Muscle of leg (tissue), 11 donors: Measurements from ENCODE around the gene SFRP2. TPM values are rescaled to one million over a fixed set of nuclear protein-coding genes. Genes with fewer than 3 reads are reported as not detected.

Experiments
- DNase-seq: peaks from one replicate; pipeline ENCODE4 v3.0.0; 2013
- H3K27ac ChIP-seq: one replicate; pipeline ENCODE4 v1.5.1; 2013; ENCODE audit warnings: mild to moderate bottlenecking, low read length, control low read depth
- H3K27me3 ChIP-seq: one replicate; pipeline ENCODE4 v1.6.1; 2013; ENCODE audit warnings: low read length; ENCODE audit not compliant: control insufficient read depth, insufficient read depth
- H3K36me3 ChIP-seq: one replicate; pipeline ENCODE4 v1.6.1; 2013; ENCODE audit warnings: low read length; ENCODE audit not compliant: control insufficient read depth, insufficient read depth
- H3K4me1 ChIP-seq: one replicate; pipeline ENCODE4 v1.6.1; 2013; ENCODE audit warnings: low read length; ENCODE audit not compliant: control insufficient read depth, insufficient read depth
- H3K4me3 ChIP-seq: one replicate; pipeline ENCODE4 v1.5.1; 2013; ENCODE audit warnings: low read length, control low read depth
- H3K9me3 ChIP-seq: replicated peaks from 2 replicates; pipeline ENCODE4 v1.6.1; 2013; ENCODE audit warnings: low read depth, low read length; ENCODE audit not compliant: control insufficient read depth
- WGBS: methylation state at CpG from one replicate; pipeline ENCODE4 v1.1.5; 2013; ENCODE audit warnings: missing lambda C conversion rate; ENCODE audit not compliant: insufficient coverage; 5-methylcytosine and 5-hydroxymethylcytosine counted together
- polyA plus RNA-seq, 8 donors: library from polyadenylated mRNA; unstranded; fragments of 120-200 nt; gene quantifications; one replicate each; pipeline versions ENCODE4 v1.2.1 to v1.2.3, GENCODE V29; 2013; ENCODE audit warnings: inconsistent platforms in 1 of 8, low replicate concordance in 1 of 8; ENCODE audit not compliant: insufficient read length in 8 of 8, insufficient read depth in 1 of 8
- total RNA-seq: library from RNA; stranded (reverse); fragments of 120-200 nt; gene quantifications from one replicate; pipeline ENCODE4 v1.2.4, GENCODE V29; 2013

The SFRP2 gene
- total and polyA plus RNA-seq, 9 donors: 33.7 to 136 (median 70.1) TPM

GRCh38 chr4:153788051-153788412 lies 851 bp downstream of the SFRP2 start:
- peaks cover 38% of the 10 kb centered on the region for H3K4me1 ChIP-seq
- no peaks in the 10 kb centered on the region for H3K36me3 ChIP-seq
- peak; percentile 40 for DNase-seq
- H3K27me3 ChIP-seq: peaks cover 65% of the 10 kb centered on the region
- no peak overlapping the region for H3K27ac ChIP-seq
- H3K9me3 ChIP-seq: no peaks in the 10 kb centered on the region
- 14% methylated on average over 15 of the region's 15 CpGs for WGBS
- H3K4me3 ChIP-seq: peak overlapping the region; percentile 46

GRCh38 chr4:153787575-153787974 lies 1.3 kb downstream of the SFRP2 start:
- Histone ChIP-seq H3K36me3 (no peaks in the 10 kb centered on the region), H3K27me3 (peaks cover 60% of the 10 kb centered on the region), H3K9me3 (no peaks in the 10 kb centered on the region), H3K4me1 (peaks cover 36% of the 10 kb centered on the region), H3K27ac (peak overlapping the region; percentile 17), H3K4me3 (peak overlapping the region; percentile 46)
- no peak for DNase-seq
- no CpG with 5 or more reads among the region's 5 CpGs for WGBS

GRCh38 chr4:153787061-153787560 lies 1.8 kb downstream of the SFRP2 start:
- H3K27me3 ChIP-seq: peaks cover 56% of the 10 kb centered on the region
- no CpG with 5 or more reads among the region's 1 CpG for WGBS
- no peaks in the 10 kb centered on the region for H3K9me3 ChIP-seq
- H3K27ac ChIP-seq: peak overlapping the region; percentile 17
- H3K36me3 ChIP-seq: no peaks in the 10 kb centered on the region
- H3K4me3 ChIP-seq: peak overlapping the region; percentile 46
- DNase-seq: peak; percentile 70
- H3K4me1 ChIP-seq: peaks cover 31% of the 10 kb centered on the region

- Histone ChIP-seq H3K27ac (no peak overlapping the region), H3K4me3 (peak overlapping the region; percentile 11), H3K27me3 (peaks cover 50% of the 10 kb centered on the region)
These were observed 2.8 kb downstream of the SFRP2 start for GRCh38 chr4:153785910-153786721.

GRCh38 chr4:153784166-153784699 lies 4.7 kb downstream of the SFRP2 start:
- Histone ChIP-seq H3K4me1 (peaks cover 10% of the 10 kb centered on the region), H3K27me3 (peaks cover 31% of the 10 kb centered on the region), H3K36me3 (no peaks in the 10 kb centered on the region), H3K4me3 (no peak overlapping the region), H3K9me3 (no peaks in the 10 kb centered on the region), H3K27ac (no peak overlapping the region)
- WGBS: 0% methylated on average over 1 of the region's 3 CpGs
- no peak for DNase-seq

More at GRCh38 chr4:153785910-153786721, 2.8 kb downstream of the SFRP2 start:
- no peaks in the 10 kb centered on the region for H3K36me3 ChIP-seq
- H3K4me1 ChIP-seq: peaks cover 21% of the 10 kb centered on the region
- no peaks in the 10 kb centered on the region for H3K9me3 ChIP-seq
- 13% methylated on average over 1 of the region's 3 CpGs for WGBS
- DNase-seq: peak; percentile 82

- peaks cover 15% of the 10 kb centered on the region for H3K27me3 ChIP-seq
- no peak for DNase-seq
- H3K9me3 ChIP-seq: no peaks in the 10 kb centered on the region
- no peaks in the 10 kb centered on the region for H3K4me1 ChIP-seq
- H3K4me3 ChIP-seq: no peak overlapping the region
- no CpG with 5 or more reads among the region's 1 CpG for WGBS
- H3K27ac ChIP-seq: no peak overlapping the region
- no peaks in the 10 kb centered on the region for H3K36me3 ChIP-seq
These were observed 6.3 kb downstream of the SFRP2 start for GRCh38 chr4:153782581-153782980.

GRCh38 chr4:153781717-153782416 lies 7.0 kb downstream of the SFRP2 start:
- no peaks in the 10 kb centered on the region for H3K36me3 ChIP-seq
- H3K4me1 ChIP-seq: no peaks in the 10 kb centered on the region
- no peaks in the 10 kb centered on the region for H3K9me3 ChIP-seq
- no peak overlapping the region for H3K4me3 ChIP-seq
- 17% methylated on average over 1 of the region's 6 CpGs for WGBS
- H3K27me3 ChIP-seq: peaks cover 11% of the 10 kb centered on the region
- no peak overlapping the region for H3K27ac ChIP-seq
- DNase-seq: peak; percentile 81

GRCh38 chr4:153781280-153781679 lies 7.6 kb downstream of the SFRP2 start:
- H3K27ac ChIP-seq: no peak overlapping the region
- no peak overlapping the region for H3K4me3 ChIP-seq
- H3K27me3 ChIP-seq: peaks cover 9% of the 10 kb centered on the region
- 85% methylated on average over 14 of the region's 17 CpGs for WGBS
- no peaks in the 10 kb centered on the region for H3K36me3 ChIP-seq
- no peaks in the 10 kb centered on the region for H3K9me3 ChIP-seq
- DNase-seq: no peak
- H3K4me1 ChIP-seq: no peaks in the 10 kb centered on the region

GRCh38 chr4:153780876-153781275 lies 8.0 kb downstream of the SFRP2 start:
- Histone ChIP-seq H3K9me3 (no peaks in the 10 kb centered on the region), H3K4me3 (no peak overlapping the region), H3K36me3 (no peaks in the 10 kb centered on the region), H3K27me3 (peaks cover 8% of the 10 kb centered on the region), H3K27ac (no peak overlapping the region), H3K4me1 (no peaks in the 10 kb centered on the region)
- no CpG with 5 or more reads among the region's 1 CpG for WGBS
- no peak for DNase-seq

- H3K36me3 ChIP-seq: no peaks in the 10 kb centered on the region
- H3K9me3 ChIP-seq: no peaks in the 10 kb centered on the region
- H3K4me1 ChIP-seq: no peaks in the 10 kb centered on the region
- H3K4me3 ChIP-seq: no peak overlapping the region
- 50% methylated on average over 1 of the region's 2 CpGs for WGBS
- H3K27me3 ChIP-seq: peaks cover 8% of the 10 kb centered on the region
- no peak for DNase-seq
- no peak overlapping the region for H3K27ac ChIP-seq
These were observed 8.7 kb downstream of the SFRP2 start for GRCh38 chr4:153780221-153780620.
